Skin of body (tissue), 2 donors: ENCODE data around the gene CYB5RL. TPM values are rescaled to one million over a fixed set of nuclear protein-coding genes. Genes with fewer than 3 reads are reported as not detected.
"Not testable (repeated sequence)": the region's sequence is repeated elsewhere in the genome, so short reads cannot be mapped to it uniquely, and the experiment has no call there.

Experiments
- DNase-seq: peaks from one replicate; lab custom pipeline; 2025; lab: John Stamatoyannopoulos, UW
- total RNA-seq: library from RNA; depleted of rRNA; stranded (reverse); fragments of >200 nt; gene quantifications from one replicate; pipeline ENCODE4 v1.2.3, GENCODE V29; 2014

The CYB5RL gene
- total RNA-seq, 1 donor from 2014 or later, result 4.3 TPM

DNA sequence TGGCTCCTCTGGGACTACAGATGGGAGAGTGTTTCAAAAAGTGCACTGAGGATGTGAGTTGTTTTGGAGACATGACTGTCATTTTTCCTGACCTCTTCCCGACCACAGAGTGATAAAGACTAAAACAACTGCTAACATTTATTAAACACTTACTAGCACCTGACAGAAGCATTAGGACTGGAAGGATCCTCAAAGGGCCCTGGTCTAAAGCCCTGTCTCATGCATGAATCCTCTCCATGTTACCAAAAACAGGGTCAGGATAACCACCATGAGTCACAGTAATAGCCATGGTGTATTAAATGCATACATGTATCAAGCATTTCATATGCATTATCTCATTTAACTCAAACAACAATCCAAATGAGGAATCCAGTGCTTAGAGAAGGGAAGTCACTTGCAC lies 11.5 kb downstream of the CYB5RL start:
- DNase-seq, result no peak

DNA sequence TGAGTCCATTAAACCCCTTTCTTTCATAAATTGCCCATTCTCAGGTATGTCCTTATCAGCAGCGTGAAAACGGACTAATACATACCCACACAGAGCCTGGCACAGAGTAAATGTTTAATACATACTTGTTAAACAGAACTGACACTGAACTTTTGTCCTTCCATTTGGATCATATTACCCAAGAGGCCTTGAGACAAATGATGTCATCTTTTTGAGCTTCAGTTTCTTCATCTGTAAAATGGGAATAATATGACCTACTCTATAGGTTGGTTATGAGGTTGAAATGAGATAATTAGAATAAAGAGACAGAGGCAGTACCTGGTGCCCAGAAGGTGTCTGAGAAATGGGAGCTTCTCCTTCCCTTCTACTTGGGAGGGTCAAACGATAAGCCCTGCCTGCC lies 13.8 kb downstream of the CYB5RL start:
- DNase-seq, result no peak

DNA sequence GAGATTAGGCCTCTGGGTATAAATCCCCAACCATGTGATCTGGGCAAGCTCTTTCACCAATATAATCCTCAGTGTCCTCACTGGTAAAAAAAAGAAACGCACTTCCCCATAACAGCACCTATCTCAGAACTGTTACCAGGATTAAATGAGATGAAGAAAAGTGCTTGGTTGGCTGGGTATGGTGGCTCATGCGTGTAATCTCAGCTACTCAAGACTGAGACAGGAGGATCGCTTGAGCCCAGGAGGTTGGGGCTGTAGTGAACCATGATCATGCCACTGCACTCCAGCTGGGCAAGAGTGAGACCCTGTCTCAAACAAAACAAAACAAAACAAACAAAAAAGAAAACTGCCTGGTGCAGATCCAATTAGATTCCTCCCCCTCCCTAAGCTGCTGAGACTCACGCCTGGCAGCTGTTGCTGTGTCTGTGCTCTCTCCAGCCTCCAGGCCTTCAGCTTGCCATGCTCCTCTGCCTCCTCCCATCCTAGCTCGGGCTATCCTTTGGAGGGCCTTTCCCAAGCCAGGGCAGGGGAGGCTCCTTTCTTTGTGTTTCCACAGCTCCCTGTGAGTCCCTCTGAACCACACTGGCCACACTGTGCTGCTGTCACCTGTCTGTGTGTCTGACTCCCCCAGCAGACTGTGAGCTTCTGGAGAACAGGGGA lies 19.0 kb downstream of the CYB5RL start:
- no peak for DNase-seq

DNA sequence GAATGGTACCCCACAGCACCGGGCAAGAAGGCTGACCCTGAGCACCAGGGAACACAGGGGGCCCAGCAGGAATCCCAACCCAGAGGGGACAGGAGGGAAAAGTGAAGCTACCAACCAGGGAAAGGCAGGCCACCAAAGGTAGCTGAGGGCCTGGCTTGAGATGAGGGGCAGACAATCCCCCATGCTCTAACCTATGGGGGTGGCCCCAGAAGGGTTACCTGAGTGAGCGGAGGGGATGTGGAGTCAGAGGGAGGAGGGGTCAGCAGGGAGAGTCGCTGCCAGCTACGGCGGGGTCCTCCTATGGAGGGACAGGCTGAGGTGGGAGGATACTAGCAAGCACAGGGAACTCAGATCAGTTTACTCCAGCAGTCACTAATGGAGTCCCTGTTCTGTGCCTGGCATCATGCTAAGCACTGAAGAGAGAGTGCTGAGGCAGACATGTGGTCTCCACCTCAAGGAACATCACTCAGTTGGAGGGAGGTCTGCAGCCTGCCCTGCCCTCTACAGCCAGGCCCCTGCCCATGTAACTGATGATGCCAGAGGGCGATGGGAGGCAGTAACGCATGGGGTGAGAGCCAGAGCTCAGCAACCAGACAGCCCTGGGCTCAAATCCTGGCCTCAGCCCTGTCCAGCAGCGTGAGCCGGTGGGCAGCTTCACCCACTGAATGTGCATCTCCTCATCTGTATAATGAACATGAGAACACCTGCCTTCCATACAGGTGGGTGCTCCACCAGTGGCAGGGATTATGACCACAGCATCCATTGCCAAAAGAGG lies 21.3 kb downstream of the CYB5RL start:
- DNase-seq, result no peak

DNA sequence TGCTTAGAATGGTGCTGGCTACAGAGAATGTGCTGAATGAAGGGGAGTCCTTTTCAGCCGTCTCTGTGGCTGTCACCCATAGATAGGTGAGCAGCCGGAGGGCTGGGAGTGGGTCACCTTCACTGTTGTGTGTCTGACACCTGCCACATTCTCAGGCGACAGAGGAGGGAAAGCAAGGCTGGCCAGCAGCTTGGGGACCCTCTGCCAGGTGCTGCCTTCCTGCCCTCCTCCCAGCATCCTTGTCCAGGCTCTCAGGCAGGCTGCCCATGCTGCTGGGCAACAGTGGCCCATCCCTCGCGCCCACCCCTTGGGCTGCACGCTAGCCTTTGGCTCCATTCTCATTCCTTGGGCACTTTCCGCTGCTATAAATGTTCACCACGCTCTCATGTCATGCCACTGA lies 22.1 kb downstream of the CYB5RL start:
- DNase-seq, result no peak

DNA sequence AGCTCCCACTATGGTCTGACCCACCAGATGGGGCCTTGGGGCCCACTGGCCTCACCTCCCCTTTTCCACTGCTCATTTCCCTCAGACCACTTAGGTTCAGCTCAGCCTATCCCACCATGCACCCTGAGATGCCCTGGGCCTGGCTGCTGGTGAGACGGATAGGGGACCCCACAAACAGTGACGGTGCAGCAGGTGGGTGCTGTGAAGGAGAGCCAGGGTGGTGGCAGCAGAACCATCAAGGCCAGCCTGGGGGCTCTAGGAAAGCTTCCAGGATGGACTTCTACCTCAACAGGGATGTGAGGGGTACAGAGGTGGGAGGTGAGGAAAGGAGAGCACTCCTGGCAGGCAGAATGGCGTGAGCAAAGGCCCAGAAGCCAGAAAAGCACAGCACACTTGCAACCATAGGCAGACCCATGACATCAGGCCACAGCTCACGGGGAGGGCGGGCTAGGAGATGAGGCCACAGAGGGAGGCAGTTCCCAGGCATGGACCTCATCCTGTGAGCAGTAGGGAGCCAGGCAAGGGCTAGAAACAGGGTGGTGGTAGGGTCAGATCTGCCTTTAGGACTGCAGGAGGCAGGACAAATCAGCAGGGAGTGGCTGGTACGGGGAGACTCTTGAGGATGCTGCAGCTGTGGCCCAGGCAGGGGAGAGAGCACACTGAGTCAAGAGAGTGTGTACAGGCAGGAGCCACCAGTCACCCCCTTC lies 23.1 kb downstream of the CYB5RL start:
- no peak for DNase-seq

DNA sequence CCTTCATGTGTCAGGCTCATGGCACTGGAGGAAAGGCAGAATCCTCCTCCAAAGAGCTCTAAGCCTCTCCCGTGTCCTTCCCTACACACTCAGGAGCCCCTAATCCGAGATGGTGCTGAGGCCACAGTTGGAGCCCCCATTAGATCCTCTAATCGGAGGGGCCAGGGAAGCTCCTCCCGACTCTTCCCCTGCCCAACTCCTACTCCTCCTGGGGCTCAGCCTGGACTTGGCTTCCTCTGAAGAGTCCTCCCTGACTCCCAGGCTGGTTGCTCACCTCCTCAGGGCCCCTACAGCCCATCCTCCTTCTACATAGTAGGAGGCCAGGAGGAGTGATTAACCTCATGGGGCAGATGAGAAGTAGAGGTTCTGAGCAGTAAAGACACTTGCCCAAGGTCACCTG lies 25.7 kb downstream of the CYB5RL start:
- DNase-seq, result no peak

DNA sequence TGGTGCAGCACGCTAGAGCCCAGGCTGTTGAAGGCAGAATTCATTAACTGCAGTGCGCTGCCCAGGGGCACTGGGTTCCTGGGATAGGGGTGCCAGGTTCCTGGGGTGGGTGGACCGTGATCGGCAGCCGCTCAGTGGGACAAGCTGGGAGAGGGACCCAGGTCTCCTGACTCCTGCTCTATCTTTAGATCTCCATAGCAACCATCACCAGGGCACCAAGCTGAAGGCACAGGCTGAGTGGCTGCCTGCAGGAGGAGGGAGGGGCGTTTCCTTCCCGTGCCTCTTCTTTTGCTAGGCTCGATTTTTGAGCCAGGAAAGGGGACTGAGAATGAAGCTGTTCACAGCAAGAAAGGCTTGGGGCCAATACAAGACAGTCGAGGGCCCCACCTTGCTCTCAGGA lies 26.1 kb downstream of the CYB5RL start:
- DNase-seq, result no peak

DNA sequence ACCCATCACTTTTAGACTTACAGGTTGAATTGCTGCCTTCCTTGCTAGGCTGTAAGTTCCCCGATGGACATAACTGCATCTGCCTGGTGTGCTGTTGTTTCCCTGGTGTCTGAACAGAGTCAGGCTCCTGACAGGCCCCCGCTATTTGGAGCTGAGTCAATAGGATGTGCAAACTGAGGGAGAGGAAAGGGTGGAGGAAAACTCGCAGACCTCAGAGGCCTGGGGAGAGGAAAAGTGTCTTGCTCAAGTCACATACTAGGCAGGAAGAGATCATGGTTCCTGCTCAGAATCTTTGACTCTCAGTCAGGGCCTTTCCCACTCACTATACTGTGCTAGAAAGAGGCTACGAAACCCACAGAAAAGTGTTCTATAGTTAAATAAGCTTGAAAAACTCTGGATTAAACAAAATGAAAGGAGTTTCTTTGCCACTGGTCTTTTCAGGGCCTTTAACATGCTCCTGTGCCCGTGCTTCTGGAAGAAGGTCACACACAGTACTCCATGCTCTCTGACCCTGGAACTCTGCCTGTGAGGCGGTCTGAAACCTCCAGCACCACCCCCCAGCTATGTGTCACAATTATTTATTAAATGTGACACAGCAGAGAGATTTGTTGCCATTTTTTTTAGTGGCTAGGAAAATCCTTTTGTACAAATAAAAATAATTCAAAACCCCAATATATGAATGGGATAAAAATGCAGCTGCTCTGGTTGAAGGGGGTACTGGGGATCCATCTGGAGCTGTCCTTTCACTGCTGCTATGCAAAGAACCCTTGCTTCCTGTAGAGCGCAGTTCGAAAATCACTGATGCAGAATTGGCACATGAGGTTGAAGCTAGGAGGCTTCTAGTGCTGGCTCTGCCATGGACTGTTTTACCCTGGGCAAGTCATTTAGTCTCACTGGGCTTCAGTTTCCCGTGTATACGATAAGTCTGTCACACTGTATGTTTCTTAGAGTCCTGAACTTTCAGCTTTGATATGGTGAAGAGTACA lies 26.9 kb downstream of the CYB5RL start:
- DNase-seq, result no peak

DNA sequence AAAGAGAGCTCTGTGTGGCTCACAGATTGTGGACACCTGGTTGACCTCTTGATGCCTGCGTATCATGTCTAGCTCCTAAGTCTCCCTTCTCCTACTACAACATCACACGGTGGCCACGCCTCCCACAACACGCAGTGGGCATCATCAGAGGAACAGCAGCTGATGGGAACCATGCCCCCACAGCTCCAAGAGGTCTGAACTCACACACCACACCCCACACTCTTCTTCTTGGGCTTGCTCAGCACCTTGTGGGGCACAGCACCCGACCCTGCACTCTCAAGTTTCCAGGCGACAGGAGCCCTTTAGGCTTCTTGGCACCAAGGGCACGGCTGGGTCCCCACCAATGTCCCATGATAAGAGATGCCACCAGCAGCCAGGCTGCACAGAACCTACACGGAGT lies 28.2 kb downstream of the CYB5RL start:
- DNase-seq, result no peak

DNA sequence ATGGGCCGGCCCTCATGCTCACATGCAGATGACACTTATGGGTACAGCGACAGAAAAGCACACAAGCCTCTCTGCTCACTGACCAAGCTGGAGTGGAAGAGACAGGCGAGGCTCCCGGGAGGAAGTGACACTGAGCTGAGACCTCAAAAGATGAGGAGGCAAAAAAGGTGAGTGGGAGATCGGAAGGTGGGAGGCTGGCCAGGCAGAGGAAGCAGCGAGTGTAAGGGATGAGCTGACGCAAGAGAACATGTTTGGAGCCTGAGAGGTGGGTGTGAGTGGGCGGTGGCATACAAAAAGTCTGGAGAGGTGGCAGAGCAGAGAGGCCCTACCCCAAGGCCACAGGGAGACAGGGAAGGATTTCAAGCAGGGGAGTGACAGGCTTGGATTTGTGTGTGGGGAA lies 28.8 kb downstream of the CYB5RL start:
- DNase-seq, result no peak

DNA sequence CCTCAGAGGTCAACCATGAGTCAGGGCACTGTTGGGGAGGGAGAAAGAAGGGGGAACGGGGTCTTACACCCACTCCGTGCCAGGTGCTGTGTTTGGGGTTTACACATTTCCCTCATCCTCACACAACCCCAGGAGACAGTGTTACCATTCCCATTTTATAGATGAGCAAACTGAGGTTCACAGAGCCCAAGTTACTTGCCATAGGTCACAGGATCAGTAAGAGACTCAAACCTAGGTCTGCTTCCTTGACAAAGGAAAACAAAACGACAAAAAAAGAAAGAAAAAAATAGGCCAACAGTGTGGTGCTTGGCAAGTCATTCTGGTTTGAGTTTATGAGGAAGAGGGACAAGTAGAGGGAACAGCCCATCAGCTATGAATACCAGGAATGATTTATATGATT lies 30.8 kb downstream of the CYB5RL start:
- DNase-seq, result no peak

DNA sequence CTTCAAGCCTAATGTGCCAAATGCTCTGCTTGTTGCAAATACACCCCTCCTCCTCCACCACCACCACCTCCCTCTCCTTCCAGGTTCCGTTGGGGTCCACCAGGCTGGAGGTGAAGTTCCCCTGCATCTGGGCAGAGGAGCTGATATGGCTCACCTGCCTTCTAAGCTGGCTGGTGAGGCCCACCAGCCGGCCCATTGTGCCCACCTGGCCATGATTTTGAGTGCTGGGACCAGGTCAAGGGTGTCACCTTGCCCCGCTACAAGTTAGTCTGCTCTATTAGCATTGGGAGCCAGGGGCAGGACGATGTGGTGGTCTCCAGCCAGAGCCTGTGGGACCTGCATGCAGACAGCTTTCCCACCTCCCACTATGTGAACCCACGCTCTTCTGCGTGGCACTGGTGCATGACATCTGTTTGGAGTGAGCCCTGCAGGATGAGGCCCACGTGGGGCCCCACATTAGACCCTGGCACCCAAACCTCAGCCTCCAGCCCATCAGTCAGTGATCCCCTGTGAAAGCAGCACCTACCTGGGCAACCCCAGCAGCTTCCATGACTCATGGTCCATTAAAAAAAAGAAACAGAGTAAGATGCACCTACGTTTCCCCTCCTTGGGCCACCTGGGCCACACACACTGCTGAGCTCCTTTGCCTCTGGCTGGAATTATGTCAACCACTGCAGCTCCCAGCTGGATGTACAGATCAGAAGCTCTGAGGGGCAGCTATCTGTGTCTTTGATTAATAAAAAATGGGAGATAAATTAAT lies 31.4 kb downstream of the CYB5RL start:
- no peak for DNase-seq

DNA sequence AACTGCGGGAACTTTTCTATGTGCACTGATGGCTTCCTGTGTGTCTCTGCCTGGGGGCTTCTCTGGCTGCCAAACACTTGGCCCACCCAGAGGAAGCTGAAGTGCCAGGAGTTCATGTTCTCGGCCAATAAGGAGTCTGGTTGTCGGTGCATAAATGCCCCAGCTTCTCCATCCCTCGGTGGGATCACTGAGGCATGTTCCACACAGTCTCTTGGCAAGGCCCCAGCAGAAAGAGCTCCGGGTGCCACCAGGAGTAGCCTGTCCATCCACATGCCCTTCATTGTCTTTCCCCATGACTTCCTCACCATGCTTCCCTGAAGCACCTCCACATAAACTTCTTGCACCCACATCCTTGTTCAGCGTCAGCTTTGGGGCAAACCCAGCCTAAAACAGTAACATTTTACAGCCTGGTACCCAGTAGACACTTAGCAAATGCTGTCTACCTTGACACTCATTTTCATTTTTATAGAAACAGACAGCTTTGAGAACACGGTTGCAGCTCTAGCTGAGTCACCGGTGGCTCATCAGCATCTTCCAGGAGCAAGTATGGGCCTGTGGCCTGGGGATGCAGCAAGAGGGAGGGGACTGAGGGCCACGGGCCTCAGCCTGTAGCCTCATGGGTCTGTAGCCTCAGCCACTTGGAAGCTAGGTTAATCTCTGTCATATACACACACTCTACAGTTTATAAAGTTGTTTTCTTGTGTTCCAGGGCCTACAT lies 32.2 kb downstream of the CYB5RL start:
- DNase-seq, result no peak

DNA sequence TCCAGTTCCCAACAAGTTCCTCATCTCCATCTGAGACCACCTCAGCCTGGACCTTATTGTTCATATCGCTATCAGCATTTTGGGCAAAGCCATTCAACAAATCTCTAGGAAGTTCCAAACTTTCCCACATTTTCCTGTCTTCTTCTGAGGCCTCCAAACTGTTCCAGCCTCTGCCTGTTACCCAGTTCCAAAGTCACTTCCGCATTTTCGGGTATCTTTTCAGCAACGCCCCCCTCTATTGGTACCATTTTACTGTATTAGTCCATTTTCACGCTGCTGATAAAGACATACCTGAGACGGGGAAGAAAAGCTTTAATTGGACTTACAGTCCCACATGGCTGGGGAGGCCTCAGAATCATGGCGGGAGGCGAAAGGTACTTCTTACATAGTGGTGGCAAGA lies 33.5 kb downstream of the CYB5RL start:
- not testable (repeated sequence) for DNase-seq

DNA sequence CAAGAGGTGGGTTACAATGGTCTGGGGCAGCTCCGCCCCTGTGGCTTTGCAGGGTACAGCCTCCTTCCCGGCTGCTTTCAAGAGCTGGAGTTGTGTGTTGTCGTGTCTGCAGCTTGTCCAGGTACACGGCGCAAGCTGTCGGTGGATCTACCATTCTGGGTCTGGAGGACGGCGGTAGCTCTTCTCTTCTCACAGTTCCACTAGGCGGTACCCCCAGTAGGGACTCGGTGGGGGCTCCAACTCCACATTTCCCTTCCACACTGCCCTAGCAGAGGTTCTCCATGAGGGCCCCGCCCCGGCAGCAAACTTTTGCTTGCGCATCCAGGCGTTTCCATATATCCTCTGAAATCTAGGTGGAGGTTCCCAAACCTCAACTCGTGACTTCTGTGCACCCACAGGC lies 34.7 kb downstream of the CYB5RL start:
- no peak for DNase-seq

DNA sequence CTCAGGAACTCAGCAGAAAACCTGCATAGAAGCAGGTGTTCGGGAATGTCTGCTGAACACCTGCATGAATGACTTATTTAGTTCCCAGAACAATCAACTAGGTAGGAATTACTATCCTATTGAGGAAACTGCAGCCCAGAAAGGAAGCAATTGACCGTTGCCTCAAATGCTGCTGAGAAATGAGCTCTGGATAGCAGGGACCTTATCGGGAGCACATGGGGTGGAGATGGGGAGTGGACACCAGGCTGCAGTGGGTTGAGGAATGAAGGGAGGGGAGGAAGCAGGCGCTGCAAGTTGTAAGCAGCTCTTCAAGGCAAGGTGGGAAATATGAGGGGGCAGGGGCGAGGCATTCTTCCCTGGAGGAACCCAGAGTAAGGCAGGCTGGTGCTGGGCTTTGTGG lies 36.3 kb downstream of the CYB5RL start:
- no peak for DNase-seq

DNA sequence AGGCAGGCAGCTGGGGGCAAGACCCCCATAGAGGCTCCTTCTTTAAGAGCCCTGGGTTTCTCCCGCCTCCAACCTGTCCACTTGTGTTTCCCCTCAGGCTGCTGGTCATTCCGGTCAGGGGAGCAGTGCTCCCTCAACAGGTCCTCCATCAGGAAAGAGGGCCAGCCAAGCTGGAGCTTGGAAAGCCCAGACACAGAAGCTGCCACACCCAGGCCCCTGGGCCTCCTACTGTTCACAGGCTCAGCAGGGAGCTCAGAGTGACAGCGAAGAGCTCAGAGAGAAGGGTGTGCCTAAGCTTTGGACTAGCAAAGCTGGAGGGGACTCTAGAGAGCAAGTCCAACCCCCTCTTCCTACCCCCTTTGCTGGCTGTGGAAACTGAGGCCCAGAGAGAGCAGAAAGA lies 36.8 kb downstream of the CYB5RL start:
- no peak for DNase-seq

DNA sequence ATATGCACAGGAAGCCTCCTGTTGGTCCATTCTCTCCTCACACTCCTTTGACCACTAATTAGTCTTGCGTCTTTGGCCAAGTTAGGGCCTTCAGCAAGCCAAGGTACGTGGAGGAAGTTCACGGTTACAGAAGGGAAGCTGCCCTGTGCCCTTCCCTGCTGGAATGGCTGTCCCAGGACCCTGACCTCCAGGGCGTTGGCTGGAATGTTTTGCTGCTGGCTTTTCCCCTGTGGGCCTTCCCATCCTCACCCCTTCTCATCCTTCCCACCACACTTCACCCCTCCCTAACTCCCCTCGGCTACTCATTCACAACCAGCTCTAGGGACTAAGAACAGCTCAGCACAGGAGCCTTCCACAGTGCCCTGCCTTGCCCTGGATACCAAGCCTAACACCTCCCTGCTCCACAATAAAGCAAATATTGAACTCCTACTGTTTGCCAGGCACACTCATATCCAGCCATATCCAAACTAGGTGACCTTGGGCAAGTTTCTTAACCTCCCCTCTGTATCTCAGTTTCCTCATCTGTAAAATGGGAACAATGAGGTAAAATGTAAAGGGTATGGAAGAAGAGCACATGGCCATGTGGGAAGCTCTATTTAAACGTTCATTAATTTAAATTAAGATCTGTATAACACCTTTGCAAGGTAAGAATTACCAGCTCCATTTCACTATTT lies 38.2 kb downstream of the CYB5RL start:
- no peak for DNase-seq
